GM21825 (cell line): ENCODE measurements around the gene TAS2R30.

Source experiments
- ATAC-seq: cut with Tn5 transposase; IDR thresholded peaks from one replicate; pipeline ENCODE4 v1.9.1; 2021; ENCODE audit warnings: mild to moderate bottlenecking, moderate library complexity; ENCODE audit not compliant: unreplicated experiment

The TAS2R30 gene

GRCh38 chr12:11134305-11134704 is at the start of gene TAS2R30:
TSS of gene TAS2R30 (minus strand) at chr12:11134644. CDS start at chr12:11134244, 400 bp downstream.
- ATAC-seq = no peak

- no peak for ATAC-seq
These were observed 48.6 kb upstream of the TAS2R30 start for GRCh38 chr12:11183011-11183410.

- ATAC-seq = no peak
These were observed 48.1 kb upstream of the TAS2R30 start for GRCh38 chr12:11182529-11182928.

- ATAC-seq = no peak
These were observed 43.8 kb upstream of the TAS2R30 start for GRCh38 chr12:11178250-11178649.

GRCh38 chr12:11174022-11174421 is 39.6 kb upstream of the TAS2R30 start:
- no peak for ATAC-seq

- no peak for ATAC-seq
These were observed 37.7 kb upstream of the TAS2R30 start for GRCh38 chr12:11171969-11172675.

- peak; percentile 96 for ATAC-seq
These were observed 36.9 kb upstream of the TAS2R30 start, which contains the start of gene SMIM10L1 for GRCh38 chr12:11171145-11171968. TSS of gene SMIM10L1 (plus strand) at chr12:11171194. CDS start at chr12:11171357, 163 bp downstream.

- no peak for ATAC-seq
These were observed 36.3 kb upstream of the TAS2R30 start for GRCh38 chr12:11170810-11171144.

- no peak for ATAC-seq
These were observed 31.9 kb upstream of the TAS2R30 start for GRCh38 chr12:11166300-11166699.

GRCh38 chr12:11164384-11164783 is 29.9 kb upstream of the TAS2R30 start:
- no peak for ATAC-seq

- no peak for ATAC-seq
These were observed 28.1 kb upstream of the TAS2R30 start for GRCh38 chr12:11162502-11162901.

- no peak for ATAC-seq
These were observed 24.5 kb upstream of the TAS2R30 start for GRCh38 chr12:11158885-11159444.

GRCh38 chr12:11154400-11154925 is 20.0 kb upstream of the TAS2R30 start:
- ATAC-seq = no peak

GRCh38 chr12:11152725-11153124 is 18.3 kb upstream of the TAS2R30 start:
- ATAC-seq = no peak

- ATAC-seq = no peak
These were observed 16.4 kb upstream of the TAS2R30 start for GRCh38 chr12:11150832-11151231.

GRCh38 chr12:11147420-11147819 is 13.0 kb upstream of the TAS2R30 start:
- ATAC-seq = no peak

- ATAC-seq = no peak
These were observed 9.9 kb upstream of the TAS2R30 start for GRCh38 chr12:11144297-11144696.

GRCh38 chr12:11143352-11143751 is 8.9 kb upstream of the TAS2R30 start:
- ATAC-seq = no peak

GRCh38 chr12:11136075-11136474 is 1.6 kb upstream of the TAS2R30 start:
- no peak for ATAC-seq

- ATAC-seq = no peak
These were observed 628 bp downstream of the TAS2R30 start for GRCh38 chr12:11133816-11134215.

GRCh38 chr12:11133162-11133561 is 1.3 kb downstream of the TAS2R30 start:
- ATAC-seq = no peak

GRCh38 chr12:11130999-11131398 is 3.4 kb downstream of the TAS2R30 start:
- ATAC-seq = no peak
